ENCODE measurements around the gene MTA2. TPM values are rescaled to one million over a fixed set of nuclear protein-coding genes. Genes with fewer than 3 reads are reported as not detected.

Gene MTA2
- total and polyA plus RNA-seq, 2 of the 8 experiments (the other 6 are each of a cell fraction or from before 2014, with no cell fraction given): 25.7 to 114 TPM

- H3K36me3 ChIP-seq (ENCODE audit: control insufficient read depth in 2 of 4, insufficient read depth in 4 of 4, low read length in 3 of 4): peaks cover 14 to 33% (median 23%) of the 10 kb centered on the region in 4 experiments
- no peaks in the 10 kb centered on the region for H3K79me1 ChIP-seq (ENCODE audit: low read depth, low read length)
- H3K4me1 ChIP-seq (replicated peaks in 1 of 4; ENCODE audit: control insufficient read depth in 3 of 4, insufficient read depth in 4 of 4, low read length in 3 of 4): peaks cover 30 to 62% (median 36%) of the 10 kb centered on the region in 4 experiments
- peak overlapping the region in 2 of 4 experiments; percentile 4 to 14; a peak in 4 of 7 replicates for H3K9ac ChIP-seq (replicated peaks in 1 of 4; ENCODE audit: extremely low read depth in 1 of 4, low read depth in 3 of 4, low read length in 3 of 4)
- peak overlapping the region; percentile 42 for H3K18ac ChIP-seq (ENCODE audit: extremely low read depth, low read length)
- no peak overlapping the region for H2BK20ac ChIP-seq (ENCODE audit: low read length)
- no peak overlapping the region for H3K4ac ChIP-seq (replicated peaks; ENCODE audit: insufficient read length, low read depth, low read length)
- ChIA-PET POLR2A (ENCODE audit: partially characterized antibody) (interaction anchor here (0.7 to 20.3 kb wide), 17 partner anchors 10 to 150 kb away, joined by 3 to 336 read pairs (median 3); partner anchors contain the start of genes AHNAK, BSCL2, C11orf98 and CSKMT), CTCF (ENCODE audit: partially characterized antibody) (interaction anchor here (0.7 to 10.9 kb wide), 11 partner anchors 10 to 217 kb away, joined by 3 to 161 read pairs (median 6); partner anchors contain the start of genes AHNAK and EEF1G)
- no peaks in the 10 kb centered on the region for H3K27me3 ChIP-seq (replicated peaks in 1 of 4; ENCODE audit: control insufficient read depth in 3 of 4, extremely low read depth in 1 of 4, insufficient read depth in 3 of 4, low read length in 3 of 4)
- peaks cover 0 to 13% of the 10 kb centered on the region in 2 experiments; a peak in 1 of 4 replicates for H3K79me2 ChIP-seq (ENCODE audit: control insufficient read depth in 1 of 2, insufficient read depth in 2 of 2, low read length in 2 of 2)
- H2BK12ac ChIP-seq (ENCODE audit: low read depth, low read length): peak overlapping the region; percentile 60; the same call in 1 of the 2 replicates
- no peak overlapping the region for H3K14ac ChIP-seq (ENCODE audit: insufficient read length)
- peaks cover 2% of the 10 kb centered on the region; the same call in 1 of the 2 replicates for H3K23me2 ChIP-seq (ENCODE audit: low read depth, low read length)
- peaks cover 8 to 29% of the 10 kb centered on the region in 2 experiments for H4K20me1 ChIP-seq (replicated peaks in 1 of 2; ENCODE audit: control insufficient read depth in 1 of 2, insufficient read depth in 2 of 2, low read length in 2 of 2)
- H3K23ac ChIP-seq (ENCODE audit: insufficient read length): no peak overlapping the region
- H4K5ac ChIP-seq (ENCODE audit: insufficient read length, low read depth, low read length): no peak overlapping the region
- 0 out of 2 replicates have a peak overlapping the region, but pooled peaks have one; percentile 33 for H2BK15ac ChIP-seq (ENCODE audit: low read length)
- no peak overlapping the region for H3K56ac ChIP-seq (replicated peaks; ENCODE audit: insufficient read length, low read depth, low read length)
- no peak overlapping the region for H2AFZ ChIP-seq (ENCODE audit: low read length)
- FAIRE-seq (no peak), DNase-seq (ENCODE audit: low read depth in 1 of 2, low spot score in 2 of 2) (no peak)
- H2BK5ac ChIP-seq (ENCODE audit: low read depth, low read length): peak overlapping the region; percentile 64
- no peaks in the 10 kb centered on the region for H3K9me3 ChIP-seq (ENCODE audit: insufficient read depth in 2 of 2, low read depth in 1 of 2, low read length in 1 of 2)
- H2BK120ac ChIP-seq (replicated peaks; ENCODE audit: low read depth, low read length): no peak overlapping the region
- H2AK5ac ChIP-seq (ENCODE audit: low read depth, low read length): peak overlapping the region; percentile 11; the same call in 1 of the 2 replicates
- H3K27ac ChIP-seq (ENCODE audit: low read depth, low read length): peak overlapping the region; percentile 67
- no peak overlapping the region for H4K8ac ChIP-seq (ENCODE audit: extremely low read depth, insufficient read depth, low read length)
- no peak overlapping the region for H4K91ac ChIP-seq (replicated peaks; ENCODE audit: insufficient read length, low read length)
- H3K4me2 ChIP-seq (ENCODE audit: insufficient read depth in 1 of 2, low read depth in 2 of 2, low read length in 2 of 2): peak overlapping the region in 1 of 2 experiments; percentile 5; a peak in 1 of 4 replicates
- no peak for TF ChIP-seq TAF1 (IDR thresholded peaks at IDR 0.05; ENCODE audit: low read depth, low read length)
- 89% methylated on average over 3 of the region's 3 CpGs; no CpG with 5 or more reads in 1 of the 2 experiments for WGBS, 2 experiments (ENCODE audit: extremely low coverage in 1 of 2, insufficient coverage in 1 of 2, insufficient read length in 1 of 2, insufficient replicate concordance in 2 of 2, low coverage in 1 of 2, low lambda C conversion rate in 2 of 2, missing lambda C conversion rate in 1 of 2)
- H3K4me3 ChIP-seq (ENCODE audit: extremely low read depth in 1 of 4, insufficient read depth in 2 of 4, low read depth in 3 of 4, low read length in 4 of 4): no peak overlapping the region
Measured at GRCh38 chr11:62556875-62557631, 44.6 kb downstream of the MTA2 start.

Data from H1 (cell line).